Ovary (tissue), 9 donors: Measurements from ENCODE around the gene HDLBP. TPM values are rescaled to one million over a fixed set of nuclear protein-coding genes. Genes with fewer than 3 reads are reported as not detected.
A peak's percentile ranks its signal among the peaks of the same experiment; 100 is the strongest.

Source experiments
- DNase-seq, 5 donors: peaks; one replicate each; pipeline ENCODE4 v3.0.0-alpha.2; 2019 to 2020
- H3K27ac ChIP-seq, 2 donors: fragments of 200-600 bp; one replicate each; pipeline versions ENCODE4 v1.5.1 to v1.8.0; 2019 to 2022
- H3K27me3 ChIP-seq: fragments of 200-600 bp; one replicate; pipeline ENCODE4 v1.8.0; 2022
- H3K36me3 ChIP-seq: fragments of 200-600 bp; sonication (generic); one replicate; pipeline ENCODE4 v1.5.1; 2019
- H3K4me1 ChIP-seq: one replicate; pipeline ENCODE4 v1.8.1; 2013; ENCODE audit warnings: mild to moderate bottlenecking, moderate library complexity; ENCODE audit not compliant: insufficient read depth
- H3K4me3 ChIP-seq: fragments of 200-600 bp; sonication (generic); one replicate; pipeline ENCODE4 v1.5.1; 2017
- H3K9me3 ChIP-seq, 2 donors: fragments of 200-600 bp in 1 of 2; sonication (generic) in 1 of 2; one replicate each; pipeline versions ENCODE4 v1.5.1 to v1.8.1; 2013 to 2019; ENCODE audit warnings: mild to moderate bottlenecking in 1 of 2, moderate library complexity in 1 of 2
- EP300 ChIP-seq: sonication (generic); formaldehyde crosslinking; IDR thresholded peaks from one replicate; pipeline ENCODE4 v1.6.1; 2017; ENCODE audit warnings: antibody characterized with exemption
- POLR2A ChIP-seq: fragments of 450-650 bp; IDR thresholded peaks from one replicate; pipeline ENCODE4 v1.6.1; 2017; ENCODE audit warnings: antibody characterized with exemption, mild to moderate bottlenecking, moderate library complexity
- WGBS, 3 donors: extraction: QIAGEN DNeasy Blood & Tissue Kit in 1 of 3; methylation state at CpG; one replicate each; pipeline versions ENCODE4 v1.1.5 to v1.1.7; 2013 to 2017; 5-methylcytosine and 5-hydroxymethylcytosine counted together
- intact Hi-C, 4 donors: fragments of 100-400 bp; cut with DNase I; formaldehyde crosslinking; loops; one replicate each; pipeline versions ENCODE4 v1.11.0 to v1.15.1; 2022 to 2023
- polyA plus RNA-seq, 2 donors: library from polyadenylated mRNA; stranded (reverse); fragments of 200-250 nt in 1 of 2; fragments of 350-450 nt in 1 of 2; fragmentation: Illumina TruSeq in 1 of 2; extraction: RNeasy Lipid Tissue Mini Kit (QIAGEN cat#74804) in 1 of 2; gene quantifications; one replicate each; pipeline ENCODE4 v1.2.3, GENCODE V29; 2013 to 2014
- total RNA-seq, 7 donors: library from RNA; depleted of rRNA in 2 of 7; stranded (reverse); fragments of >200 nt in 2 of 7; fragmentation: NEBNext Ultra II Directional in 3 of 7; extraction: Animal tissue kit (Norgen Biotek cat#: 25700) in 3 of 7; gene quantifications; one replicate each; pipeline versions ENCODE4 v1.1.0 to v1.2.4, GENCODE V29; 2016 to 2023
- TF ChIP-seq, protein P1 (sequence below), 3 donors: fragments of 450-650 bp in 2 of 3; fragments of 200-600 bp in 1 of 3; IDR thresholded peaks; one replicate each; pipeline versions ENCODE4 v1.5.1 to v1.8.0; 2016 to 2022; ENCODE audit warnings: antibody characterized with exemption in 3 of 3, mild to moderate bottlenecking in 1 of 3
- donor health status: DM: no; HTN: no; CAD: no; lungs with moderate emphysema.
- donor health status: DM: no; HTN: no; CAD: no.
- donor health status: Bipolar disorder and iron deficiency.
- donor health status: DM: yes; HTN: yes; CAD: no.
- donor health status: DM: no; HTN: no; CAD: no.
- donor health status: DM: yes; HTN: yes; CAD: no.

Gene HDLBP
- total and polyA plus RNA-seq, 9 donors: 145 to 616 (median 359) TPM

DNA sequence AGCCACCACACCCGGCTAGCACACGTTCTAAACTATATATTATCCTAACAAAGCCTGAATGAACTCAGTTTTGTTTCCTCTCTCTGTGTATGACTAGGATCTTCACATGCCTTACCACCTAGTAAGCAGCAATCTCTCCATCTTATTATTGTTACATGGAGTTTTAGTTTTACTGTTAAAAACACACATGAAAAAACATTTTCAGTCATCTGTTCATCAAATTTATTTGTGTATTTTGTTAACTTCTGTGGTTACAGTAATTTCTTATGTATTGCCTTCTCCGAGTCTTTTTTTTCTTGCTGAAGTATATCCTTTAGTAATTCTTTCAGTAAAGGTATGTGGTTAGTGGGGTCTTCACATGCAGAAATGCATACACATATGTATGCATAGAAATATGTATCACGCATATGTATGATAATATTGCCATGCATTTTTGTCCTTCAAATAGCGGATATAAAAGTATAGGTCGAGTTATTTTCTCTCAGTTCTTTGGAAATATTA, 95.6 kb downstream of the HDLBP start:
- Histone ChIP-seq H3K27me3 (no peaks in the 10 kb centered on the region), H3K4me3 (no peak overlapping the region), H3K27ac (no peak overlapping the region), H3K4me1 (peaks cover 3% of the 10 kb centered on the region), H3K36me3 (no peaks in the 10 kb centered on the region), H3K9me3 (no peaks in the 10 kb centered on the region)
- no peak for TF ChIP-seq EP300
- no peak for TF ChIP-seq POLR2A
- TF ChIP-seq, protein P1, sequence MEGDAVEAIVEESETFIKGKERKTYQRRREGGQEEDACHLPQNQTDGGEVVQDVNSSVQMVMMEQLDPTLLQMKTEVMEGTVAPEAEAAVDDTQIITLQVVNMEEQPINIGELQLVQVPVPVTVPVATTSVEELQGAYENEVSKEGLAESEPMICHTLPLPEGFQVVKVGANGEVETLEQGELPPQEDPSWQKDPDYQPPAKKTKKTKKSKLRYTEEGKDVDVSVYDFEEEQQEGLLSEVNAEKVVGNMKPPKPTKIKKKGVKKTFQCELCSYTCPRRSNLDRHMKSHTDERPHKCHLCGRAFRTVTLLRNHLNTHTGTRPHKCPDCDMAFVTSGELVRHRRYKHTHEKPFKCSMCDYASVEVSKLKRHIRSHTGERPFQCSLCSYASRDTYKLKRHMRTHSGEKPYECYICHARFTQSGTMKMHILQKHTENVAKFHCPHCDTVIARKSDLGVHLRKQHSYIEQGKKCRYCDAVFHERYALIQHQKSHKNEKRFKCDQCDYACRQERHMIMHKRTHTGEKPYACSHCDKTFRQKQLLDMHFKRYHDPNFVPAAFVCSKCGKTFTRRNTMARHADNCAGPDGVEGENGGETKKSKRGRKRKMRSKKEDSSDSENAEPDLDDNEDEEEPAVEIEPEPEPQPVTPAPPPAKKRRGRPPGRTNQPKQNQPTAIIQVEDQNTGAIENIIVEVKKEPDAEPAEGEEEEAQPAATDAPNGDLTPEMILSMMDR (IDR thresholded peaks at IDR 0.05): no peak
- 93 to 96% (median 94%) methylated on average over 6 of the region's 6 CpGs for WGBS, 3 donors
- no peak for DNase-seq
- intact Hi-C loops: no loop called here

DNA sequence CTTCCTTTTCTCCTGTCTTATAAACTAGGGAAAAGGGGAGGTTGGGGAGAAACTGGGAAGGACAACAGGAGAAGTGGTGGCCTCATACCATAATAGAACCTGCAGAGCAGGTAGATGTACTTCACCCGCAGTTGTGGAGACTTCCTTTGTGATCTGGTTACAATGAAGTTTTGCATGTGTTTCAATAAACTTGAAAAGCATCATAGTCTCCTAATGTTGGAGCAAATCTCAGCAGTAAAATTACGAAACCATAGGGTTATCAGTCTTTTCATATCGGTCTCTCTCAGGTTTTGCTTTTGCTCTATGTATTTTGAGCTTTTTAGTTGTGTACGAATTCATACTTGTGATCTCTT, 96.5 kb downstream of the HDLBP start:
- Histone ChIP-seq H3K9me3 (no peaks in the 10 kb centered on the region), H3K27ac (no peak overlapping the region), H3K27me3 (no peaks in the 10 kb centered on the region), H3K36me3 (no peaks in the 10 kb centered on the region), H3K4me3 (peak overlapping the region; percentile 59), H3K4me1 (peaks cover 2% of the 10 kb centered on the region)
- intact Hi-C loops: no loop called here
- no peak for DNase-seq
- TF ChIP-seq EP300 (no peak), POLR2A (no peak)
- TF ChIP-seq, protein P1 (IDR thresholded peaks at IDR 0.05): no peak
- 31 to 41% (median 39%) methylated on average over 4 of the region's 4 CpGs for WGBS, 3 donors

DNA sequence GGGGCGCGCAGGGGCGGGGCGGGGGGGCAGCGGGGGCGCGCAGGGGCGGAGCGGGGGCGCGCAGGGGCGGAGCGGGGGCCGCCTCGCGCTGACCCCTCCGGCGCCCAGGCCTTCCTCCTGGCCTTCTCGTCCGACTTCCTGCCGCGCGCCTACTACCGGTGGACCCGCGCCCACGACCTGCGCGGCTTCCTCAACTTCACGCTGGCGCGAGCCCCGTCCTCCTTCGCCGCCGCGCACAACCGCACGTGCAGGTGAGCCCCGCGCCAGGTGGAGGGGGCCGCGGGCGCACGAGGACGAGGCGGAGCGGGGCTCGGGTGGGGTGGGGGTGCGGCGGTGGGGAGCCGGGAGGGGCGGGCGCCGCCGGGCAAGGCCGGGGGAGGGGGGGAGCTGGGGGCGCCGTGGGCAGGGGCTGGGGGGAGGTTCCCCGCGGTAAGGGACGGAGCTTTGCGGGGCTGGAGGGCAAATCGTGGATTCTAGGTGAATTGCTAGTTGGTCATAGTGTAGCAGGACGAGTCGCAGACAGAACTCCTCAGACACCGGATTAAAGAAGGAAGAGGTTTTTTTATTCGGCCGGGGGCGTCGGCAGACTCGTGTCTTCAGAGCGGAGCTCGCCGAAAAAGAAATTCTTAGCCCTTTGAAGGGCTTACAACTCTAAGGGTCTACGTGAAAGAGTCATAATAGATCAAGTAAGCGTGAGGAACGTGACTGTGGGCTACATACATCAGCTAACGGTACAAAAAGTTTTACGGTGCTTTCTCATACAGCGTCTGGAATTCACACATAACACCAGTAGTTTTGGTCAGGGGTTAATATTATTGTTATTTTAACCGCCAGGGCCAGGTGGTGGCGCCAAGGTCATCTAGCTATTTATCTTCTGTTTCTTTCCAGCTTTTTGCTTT, 97.1 kb downstream of the HDLBP start:
- whole genome bisulfite sequencing, 3 donors: 1% methylated on average over 52 to 75 of the region's 83 CpGs
- Histone ChIP-seq H3K9me3 (no peaks in the 10 kb centered on the region), H3K27ac (peak overlapping the region; percentile 49 to 82), H3K4me3 (peak overlapping the region; percentile 59), H3K27me3 (no peaks in the 10 kb centered on the region), H3K4me1 (no peaks in the 10 kb centered on the region), H3K36me3 (no peaks in the 10 kb centered on the region)
- TF ChIP-seq POLR2A (no peak), EP300 (no peak)
- TF ChIP-seq, protein P1 (IDR thresholded peaks at IDR 0.05): no peak
- DNase-seq: peak; percentile 56 to 80 (median 73)
- intact Hi-C loops: no loop called here

DNA sequence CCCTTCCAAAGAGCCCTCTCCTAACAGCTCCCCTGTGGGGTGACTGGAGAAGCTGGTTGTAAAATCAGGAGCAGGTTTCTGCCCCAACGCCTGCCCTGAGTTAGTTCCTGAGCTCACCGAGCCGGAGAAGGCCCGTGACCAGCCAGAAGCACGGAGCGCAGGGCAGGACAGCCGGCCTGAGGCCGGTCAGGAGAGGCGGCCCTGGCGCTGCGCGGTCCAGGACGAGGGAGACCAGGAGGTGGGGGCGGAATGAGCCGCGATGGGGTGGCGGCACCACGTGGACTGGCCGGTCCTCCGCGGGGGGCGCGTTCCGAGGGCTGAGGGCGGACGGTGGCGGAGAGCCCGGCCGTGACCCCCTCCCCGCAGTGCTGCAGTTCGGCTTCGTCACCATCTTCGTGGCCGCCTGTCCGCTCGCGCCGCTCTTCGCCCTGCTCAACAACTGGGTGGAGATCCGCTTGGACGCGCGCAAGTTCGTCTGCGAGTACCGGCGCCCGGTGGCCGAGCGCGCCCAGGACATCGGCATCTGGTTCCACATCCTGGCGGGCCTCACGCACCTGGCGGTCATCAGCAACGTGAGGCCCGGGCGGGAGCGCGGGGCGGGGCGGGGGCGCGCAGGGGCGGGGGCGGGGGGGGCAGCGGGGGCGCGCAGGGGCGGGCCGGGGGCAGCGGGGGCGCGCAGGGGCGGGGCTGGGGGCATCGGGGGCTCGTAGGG, 98.0 kb downstream of the HDLBP start:
- TF ChIP-seq POLR2A: peak; percentile 40
- TF ChIP-seq, protein P1 (IDR thresholded peaks at IDR 0.05): peak in 2 of 3 donors; percentile 24 to 42
- TF ChIP-seq EP300: no peak
- Histone ChIP-seq H3K27ac (peak overlapping the region; percentile 80 to 94), H3K9me3 (no peaks in the 10 kb centered on the region), H3K4me3 (peak overlapping the region; percentile 45), H3K27me3 (no peaks in the 10 kb centered on the region), H3K4me1 (no peaks in the 10 kb centered on the region), H3K36me3 (no peaks in the 10 kb centered on the region)
- peak; percentile 74 to 85 (median 81) for DNase-seq
- intact Hi-C loops: no loop called here
- WGBS, 3 donors: 0 to 1% (median 1%) methylated on average over 41 to 64 of the region's 77 CpGs
